ENCODE data around the gene POU2AF1.

GRCh38 chr11:111406589-111406988, 27.5 kb upstream of the POU2AF1 start:
- no peak for TF ChIP-seq EZH2 (IDR thresholded peaks at IDR 0.05)
- TF ChIP-seq POLR2AphosphoS5 (IDR thresholded peaks at IDR 0.05; ENCODE audit: borderline replicate concordance, low read depth, low read length): no peak
- no peak for TF ChIP-seq FOXP2 (optimal IDR thresholded peaks at IDR 0.05; ENCODE audit: control extremely low read depth, extremely low read length, insufficient read depth)
